Thymus (tissue), 2 donors: ENCODE data around the gene TMEM43. TPM values are rescaled to one million over a fixed set of nuclear protein-coding genes. Genes with fewer than 3 reads are reported as not detected.

Experiments used
- polyA plus RNA-seq: library from polyadenylated mRNA; stranded (reverse); fragments of 200-250 nt; gene quantifications from one replicate; pipeline ENCODE4 v1.2.3, GENCODE V29; 2013
- total RNA-seq: library from RNA; stranded (reverse); fragments of 120-200 nt; gene quantifications from one replicate; pipeline ENCODE4 v1.2.4, GENCODE V29; 2013
- donor health status: healthy.

Gene TMEM43
- total and polyA plus RNA-seq, 2 donors: 29.9 to 50.4 TPM

Other genes with a start within 250 kb of the TMEM43 start
- gene WNT7A, start 245.0 kb upstream of the TMEM43 start, total RNA-seq: under 0.01 TPM
- gene WNT7A, start 245.0 kb upstream of the TMEM43 start, polyA plus RNA-seq: 0.14 TPM
- 14.4 TPM for gene CHCHD4, start 182 bp upstream of the TMEM43 start, total RNA-seq
- gene CHCHD4, start 182 bp upstream of the TMEM43 start, polyA plus RNA-seq: 10.8 TPM
- 19.1 TPM for gene XPC, start 53.5 kb downstream of the TMEM43 start, total RNA-seq
- 32.8 TPM for gene XPC, start 53.5 kb downstream of the TMEM43 start, polyA plus RNA-seq
- 20.9 TPM for gene LSM3, start 53.8 kb downstream of the TMEM43 start, total RNA-seq
- 18.3 TPM for gene LSM3, start 53.8 kb downstream of the TMEM43 start, polyA plus RNA-seq